GM23338 (cell line): ENCODE results near the gene PACS2. TPM values are rescaled to one million over a fixed set of nuclear protein-coding genes. Genes with fewer than 3 reads are reported as not detected.

Experiments used
- CTCF ChIP-seq, 2 experiments: fragments of 200-600 bp in 1 of 2; sonication (generic) in 1 of 2; conservative IDR thresholded peaks; 2 replicates each; pipeline versions ENCODE4 v1.5.1 to v1.6.1; 2016 to 2017; ENCODE audit warnings: antibody characterized with exemption in 2 of 2, low read depth in 2 of 2, mild to moderate bottlenecking in 2 of 2, moderate library complexity in 1 of 2
- ETS1 ChIP-seq: IDR thresholded peaks from 2 replicates; pipeline ENCODE4 v1.6.1; 2016; ENCODE audit warnings: antibody characterized with exemption
- NANOG ChIP-seq: IDR thresholded peaks from 2 replicates; pipeline ENCODE4 v1.6.1; 2016; ENCODE audit warnings: antibody characterized with exemption, borderline replicate concordance
- STAT1 ChIP-seq: IDR thresholded peaks from one replicate; pipeline ENCODE4 v1.6.1; 2016; ENCODE audit warnings: antibody characterized with exemption; ENCODE audit not compliant: unreplicated experiment
- ZNF114 ChIP-seq: fragments of 250-450 bp; sonication (Bioruptor Pico); IDR thresholded peaks from 2 replicates; pipeline ENCODE4 v1.5.0; 2020; ENCODE audit warnings: mild to moderate bottlenecking, moderate library complexity
- ZNF331 ChIP-seq: fragments of 250-450 bp; sonication (Bioruptor Pico); IDR thresholded peaks from 2 replicates; pipeline ENCODE4 v1.5.0; 2020; ENCODE audit warnings: low read depth, mild to moderate bottlenecking, moderate library complexity
- ZNF462 ChIP-seq: fragments of 250-450 bp; sonication (Bioruptor Pico); IDR thresholded peaks from 2 replicates; pipeline ENCODE4 v1.5.0; 2020; ENCODE audit warnings: mild to moderate bottlenecking, moderate library complexity
- polyA plus RNA-seq: library from polyadenylated mRNA; unstranded; fragments of >200 nt; fragmentation: Nextera tagmentation; extraction: Ambion mirVana; gene quantifications from 2 replicates; pipeline ENCODE4 v1.2.1, GENCODE V29; 2016
- total RNA-seq: library from RNA; depleted of rRNA; stranded (reverse); fragments of >200 nt; shearing (Covaris generic); gene quantifications from 2 replicates; pipeline ENCODE4 v1.2.3, GENCODE V29; 2014

PACS2 gene
- total and polyA plus RNA-seq, 2 experiments from 2014 or later: 22.5 to 79.0 TPM

- no peak for TF ChIP-seq ZNF462 (CRISPR knock-in tag)
- TF ChIP-seq STAT1: no peak
- TF ChIP-seq ZNF331 (CRISPR knock-in tag): no peak
- no peak for TF ChIP-seq NANOG
- TF ChIP-seq CTCF (conservative IDR thresholded peaks at IDR 0.05; ENCODE audit: low read depth in 2 of 2): no peak
- no peak for TF ChIP-seq ZNF114
- TF ChIP-seq ETS1: no peak
Measured at GRCh38 chr14:105393151-105393550, 78.6 kb downstream of the PACS2 start (continued).
